GM15510 (cell line): ENCODE data around the gene HOXC6.

ENCODE experiments used
- POLR2A ChIP-seq: IDR thresholded peaks from 3 replicates; pipeline ENCODE4 v1.6.1; 2011; ENCODE audit warnings: borderline replicate concordance; ENCODE audit not compliant: insufficient read length; ENCODE audit errors: extremely low read depth

HOXC6 gene

DNA sequence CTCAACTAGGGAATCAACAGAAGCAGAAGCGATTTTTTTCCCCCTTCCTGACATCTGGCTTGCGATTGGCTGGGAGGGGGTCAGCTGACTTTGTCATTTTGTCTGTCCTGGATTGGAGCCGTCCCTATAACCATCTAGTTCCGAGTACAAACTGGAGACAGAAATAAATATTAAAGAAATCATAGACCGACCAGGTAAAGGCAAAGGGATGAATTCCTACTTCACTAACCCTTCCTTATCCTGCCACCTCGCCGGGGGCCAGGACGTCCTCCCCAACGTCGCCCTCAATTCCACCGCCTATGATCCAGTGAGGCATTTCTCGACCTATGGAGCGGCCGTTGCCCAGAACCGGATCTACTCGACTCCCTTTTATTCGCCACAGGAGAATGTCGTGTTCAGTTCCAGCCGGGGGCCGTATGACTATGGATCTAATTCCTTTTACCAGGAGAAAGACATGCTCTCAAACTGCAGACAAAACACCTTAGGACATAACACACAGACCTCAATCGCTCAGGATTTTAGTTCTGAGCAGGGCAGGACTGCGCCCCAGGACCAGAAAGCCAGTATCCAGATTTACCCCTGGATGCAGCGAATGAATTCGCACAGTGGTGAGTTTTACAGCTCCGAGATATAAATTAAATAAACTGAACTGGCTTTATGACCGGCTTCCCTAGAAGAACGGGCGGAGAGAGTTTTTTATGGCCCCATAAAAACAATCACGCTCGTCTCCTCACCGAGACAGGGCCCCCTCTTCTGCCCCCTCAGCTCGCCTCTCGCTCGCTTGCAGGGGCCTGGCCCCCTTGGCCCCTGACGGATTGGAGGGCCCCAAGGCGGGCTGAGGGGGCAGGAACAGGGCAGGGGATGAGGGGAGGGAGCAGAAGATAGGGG is at the start of gene HOXC6:
TSS of gene HOXC6 (plus strand) at position 127 of the 888 bp plus-strand sequence. CDS start at position 209, 82 bp downstream.
- no peak for TF ChIP-seq POLR2A

DNA sequence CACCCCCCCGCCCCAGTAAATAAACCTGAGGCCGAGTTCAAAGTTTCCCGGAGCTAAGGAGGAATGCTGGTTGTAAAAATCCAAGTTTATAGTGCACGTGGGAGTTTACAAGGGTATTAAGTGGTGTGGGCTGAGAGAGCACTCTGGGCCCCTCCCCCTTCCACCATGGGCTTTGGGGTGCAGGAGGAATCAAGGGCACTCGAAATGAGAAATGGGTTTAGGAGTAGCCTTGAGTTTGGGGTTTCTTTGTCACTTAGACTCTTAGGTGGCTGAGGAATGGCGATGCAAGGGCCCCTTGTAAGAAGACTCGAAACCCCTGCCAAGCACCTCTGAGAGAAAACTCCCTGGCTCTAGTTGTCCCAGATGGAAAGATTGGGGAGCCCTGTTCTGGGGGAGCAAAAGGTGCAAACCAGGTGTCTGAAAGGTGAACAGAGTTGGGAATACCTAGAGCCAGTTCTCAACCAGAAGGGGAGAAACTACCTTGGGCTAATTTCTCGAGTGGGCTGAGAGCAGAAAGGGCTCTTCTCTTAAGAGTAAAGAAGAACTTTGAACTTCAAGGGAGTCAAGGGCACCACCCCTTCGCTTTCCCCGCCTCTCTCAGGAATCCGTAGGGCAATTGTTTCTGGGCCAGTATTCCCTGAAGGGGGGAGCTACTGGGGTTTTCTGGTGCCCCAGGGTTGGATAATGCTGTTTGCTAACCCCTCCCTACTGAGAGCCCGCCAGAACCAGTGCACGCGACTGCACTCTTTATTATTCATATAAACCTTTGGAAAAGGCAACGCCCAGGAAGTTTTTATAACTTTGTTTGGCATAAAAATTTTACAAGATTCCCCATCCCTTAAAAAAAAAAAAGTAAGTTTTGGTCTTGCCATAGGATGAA is 49.5 kb upstream of the HOXC6 start:
- TF ChIP-seq POLR2A, result no peak

DNA sequence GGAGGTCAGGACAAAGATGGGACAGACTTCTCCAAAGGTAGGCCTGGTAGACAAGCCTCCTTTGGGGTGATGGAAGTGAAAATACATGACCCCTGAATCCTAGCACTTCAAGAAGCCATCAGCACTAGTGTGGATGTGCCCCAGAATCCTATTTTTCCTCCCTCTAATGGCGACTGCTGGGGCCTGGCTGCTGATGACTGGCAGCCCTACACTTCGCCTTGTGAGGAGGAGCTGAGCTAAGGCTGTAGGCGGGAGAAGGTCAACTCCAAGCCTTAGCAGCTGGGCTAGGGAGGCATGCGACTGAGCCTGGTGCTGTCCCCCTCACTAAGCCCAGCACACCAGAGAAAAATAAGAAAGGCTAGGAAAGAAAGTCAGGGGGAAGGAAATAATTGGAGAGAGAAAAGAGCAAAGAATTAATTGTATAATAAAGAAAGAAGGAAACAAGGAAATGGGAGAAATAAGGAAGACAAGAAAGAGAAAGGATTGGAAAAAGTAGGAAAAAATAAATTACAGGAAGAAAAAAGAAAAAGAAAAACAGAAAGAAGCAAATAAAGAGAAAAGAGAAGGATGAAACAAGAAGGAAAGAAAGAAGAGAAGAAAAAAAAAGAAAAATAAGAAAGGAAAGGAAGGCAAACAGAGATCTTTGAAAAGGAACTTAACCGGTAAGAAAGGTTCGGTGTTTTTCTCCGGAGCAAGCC is 48.0 kb upstream of the HOXC6 start:
- no peak for TF ChIP-seq POLR2A

DNA sequence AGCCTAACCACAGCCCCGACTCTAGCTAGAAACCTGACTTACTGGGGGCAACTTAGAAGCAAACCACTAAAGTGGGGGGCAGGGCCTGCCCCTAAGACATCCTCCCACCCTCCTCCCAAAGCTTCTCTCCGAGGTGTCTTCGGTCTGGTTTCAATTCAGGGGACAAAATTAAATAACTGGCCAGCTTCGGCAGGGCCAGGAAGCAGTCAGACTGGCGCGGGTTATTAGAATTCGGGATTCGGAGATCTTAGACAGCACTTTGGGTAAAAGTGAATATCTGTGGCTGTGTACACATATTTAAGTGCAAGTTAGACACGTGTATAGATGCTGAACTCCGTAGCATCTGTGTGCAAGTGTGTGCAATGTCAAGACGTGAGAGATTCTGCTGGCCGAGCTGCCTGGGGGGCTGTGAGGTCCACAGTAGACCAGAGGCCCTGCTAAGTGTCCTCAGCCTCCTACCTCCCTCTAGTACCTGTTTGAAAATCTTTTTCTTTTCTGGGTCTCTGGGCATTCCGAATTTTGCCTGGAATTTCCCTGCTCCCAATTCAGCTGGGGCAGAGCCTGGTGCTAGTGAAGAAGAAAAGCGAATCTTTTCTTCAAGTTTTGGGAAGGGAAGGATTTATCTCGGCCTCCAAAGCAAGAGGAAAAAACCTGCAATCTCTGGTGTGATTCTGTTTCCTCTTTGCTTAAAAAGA is 47.3 kb upstream of the HOXC6 start:
- no peak for TF ChIP-seq POLR2A

DNA sequence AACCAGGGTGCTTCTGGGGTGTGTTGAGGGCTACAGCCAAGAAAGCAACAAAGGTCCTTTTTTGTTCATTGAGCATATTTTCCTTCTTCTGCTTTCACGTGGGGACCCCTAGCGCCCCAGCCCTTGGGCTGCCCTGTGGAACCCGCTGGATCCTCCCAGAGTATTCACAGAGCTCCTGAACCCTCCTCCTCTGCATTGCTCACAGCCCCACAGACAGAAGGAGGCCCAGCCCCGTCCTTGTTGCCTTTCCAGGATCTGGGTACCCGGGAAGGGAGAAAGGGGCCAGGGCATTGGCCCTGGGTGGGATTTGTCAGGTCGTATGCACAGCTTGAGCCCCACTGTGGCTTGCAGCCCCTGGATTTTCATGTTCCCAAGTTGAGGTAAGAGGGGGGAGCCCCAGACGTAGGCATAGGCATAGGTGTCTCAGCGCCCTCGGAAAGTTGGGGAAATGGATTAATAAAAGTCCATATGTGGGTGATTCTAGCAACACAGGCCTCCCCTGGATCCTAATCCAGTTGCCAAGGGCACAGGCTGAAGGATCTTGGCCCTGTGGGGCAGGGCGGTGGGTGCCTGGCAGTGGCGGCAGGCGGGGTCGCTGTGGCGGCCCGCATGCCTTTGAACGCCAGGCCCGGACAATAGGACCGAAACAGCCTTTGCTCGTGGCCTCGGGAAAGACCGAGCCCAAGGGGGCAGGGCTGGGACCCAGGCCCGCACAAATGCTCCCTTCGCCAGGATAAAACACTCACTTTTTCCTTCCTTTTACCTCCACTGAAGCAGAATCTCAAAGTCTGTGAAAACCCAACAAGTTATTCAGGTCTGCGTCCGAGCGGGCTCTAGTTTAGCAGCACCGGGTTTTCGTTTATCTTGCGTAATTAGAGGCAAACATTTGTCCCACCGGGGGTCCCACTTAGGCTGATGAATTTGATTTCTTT is 46.3 kb upstream of the HOXC6 start:
- no peak for TF ChIP-seq POLR2A

DNA sequence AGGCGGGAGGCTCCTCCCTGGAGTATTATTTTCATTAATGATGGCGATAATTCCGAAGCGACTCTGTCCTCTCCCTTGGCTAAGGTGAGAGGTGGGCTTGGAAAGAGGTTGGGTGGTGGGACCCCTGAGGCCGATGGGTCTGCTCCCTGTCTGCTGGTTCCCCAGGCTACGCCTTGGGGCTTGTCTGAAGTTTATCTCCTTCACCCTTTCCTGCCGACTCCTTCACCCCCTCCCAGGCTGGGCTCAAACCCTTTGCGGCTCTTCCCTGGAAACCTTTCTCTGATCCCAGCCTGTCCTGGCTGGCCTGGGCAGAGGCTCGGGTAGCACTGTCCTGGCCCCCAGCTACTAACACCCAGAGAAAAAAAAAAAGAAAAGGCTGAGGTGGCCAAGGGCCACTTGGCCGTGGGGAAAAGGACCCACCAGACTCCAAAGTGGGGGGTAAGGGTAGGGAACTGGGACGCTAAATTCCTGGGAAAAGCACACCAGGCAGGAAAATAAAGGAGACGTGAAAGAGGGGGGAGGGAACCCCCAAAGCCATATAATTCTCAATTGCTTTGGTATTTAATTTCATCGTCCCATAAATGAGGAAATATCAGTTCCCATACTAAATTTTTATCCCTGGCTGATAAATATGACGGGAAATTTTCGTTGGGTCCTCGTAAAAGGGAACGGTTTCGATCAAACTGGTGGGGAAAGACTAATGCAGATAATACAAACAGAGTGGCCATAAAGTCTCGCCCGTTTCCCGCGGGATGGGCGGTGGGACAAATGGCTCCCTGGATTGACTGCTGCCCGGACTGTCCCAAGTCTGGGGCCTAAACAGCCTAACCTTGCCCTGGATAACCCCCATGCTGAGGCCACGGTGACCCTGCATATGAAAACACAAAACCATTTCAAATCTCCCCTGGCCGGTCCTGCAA is 45.3 kb upstream of the HOXC6 start:
- TF ChIP-seq POLR2A, result no peak

DNA sequence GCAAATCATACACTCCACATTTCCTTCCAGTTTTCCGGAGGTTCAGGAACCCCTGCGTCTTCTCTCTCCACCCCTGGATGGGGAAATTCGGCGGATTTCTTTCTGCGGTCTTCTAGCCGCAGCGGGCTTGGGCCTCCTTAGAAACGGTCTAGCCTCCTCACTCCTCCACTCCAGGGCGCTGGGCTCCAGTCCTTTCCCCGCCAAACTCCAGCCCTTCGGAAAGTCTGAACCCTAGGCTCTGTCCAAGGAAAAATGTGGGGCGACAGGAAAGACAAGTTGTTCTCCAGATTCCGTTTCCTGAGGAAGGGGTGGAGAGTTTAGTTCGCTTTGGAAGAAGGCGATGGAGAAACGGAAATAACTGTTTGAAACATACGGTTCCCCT is 44.7 kb upstream of the HOXC6 start:
- no peak for TF ChIP-seq POLR2A

DNA sequence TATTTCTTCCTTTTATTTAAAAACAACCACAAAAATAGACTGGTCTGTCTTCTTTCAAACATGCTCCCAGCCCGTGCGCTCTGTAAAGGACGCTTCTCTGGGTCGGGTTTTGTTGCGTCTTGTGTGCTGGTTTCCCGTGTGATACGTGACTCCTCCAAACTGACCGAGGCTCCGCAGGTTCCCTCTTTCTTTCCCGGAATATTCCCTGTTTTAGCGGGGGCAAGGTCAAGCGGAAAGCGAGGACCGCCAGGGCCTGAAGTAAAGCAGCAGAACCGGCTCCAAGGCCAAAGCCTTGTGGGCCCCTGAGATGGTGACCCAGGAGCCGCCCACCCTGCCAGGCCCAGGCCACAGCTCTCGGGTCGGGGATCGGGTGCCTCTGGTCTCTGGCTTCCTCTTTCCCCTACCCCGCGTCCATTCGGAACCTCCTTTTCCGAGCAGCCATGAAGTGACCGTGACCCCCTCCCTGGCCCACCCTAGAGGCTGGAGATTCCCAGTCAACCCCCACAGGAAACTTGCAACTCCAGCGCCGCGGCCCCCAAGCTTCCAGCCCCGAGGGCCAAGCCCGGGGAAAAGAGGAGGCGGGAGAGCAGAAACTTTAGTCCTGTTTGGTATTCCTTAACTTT is 44.2 kb upstream of the HOXC6 start:
- TF ChIP-seq POLR2A, result no peak

DNA sequence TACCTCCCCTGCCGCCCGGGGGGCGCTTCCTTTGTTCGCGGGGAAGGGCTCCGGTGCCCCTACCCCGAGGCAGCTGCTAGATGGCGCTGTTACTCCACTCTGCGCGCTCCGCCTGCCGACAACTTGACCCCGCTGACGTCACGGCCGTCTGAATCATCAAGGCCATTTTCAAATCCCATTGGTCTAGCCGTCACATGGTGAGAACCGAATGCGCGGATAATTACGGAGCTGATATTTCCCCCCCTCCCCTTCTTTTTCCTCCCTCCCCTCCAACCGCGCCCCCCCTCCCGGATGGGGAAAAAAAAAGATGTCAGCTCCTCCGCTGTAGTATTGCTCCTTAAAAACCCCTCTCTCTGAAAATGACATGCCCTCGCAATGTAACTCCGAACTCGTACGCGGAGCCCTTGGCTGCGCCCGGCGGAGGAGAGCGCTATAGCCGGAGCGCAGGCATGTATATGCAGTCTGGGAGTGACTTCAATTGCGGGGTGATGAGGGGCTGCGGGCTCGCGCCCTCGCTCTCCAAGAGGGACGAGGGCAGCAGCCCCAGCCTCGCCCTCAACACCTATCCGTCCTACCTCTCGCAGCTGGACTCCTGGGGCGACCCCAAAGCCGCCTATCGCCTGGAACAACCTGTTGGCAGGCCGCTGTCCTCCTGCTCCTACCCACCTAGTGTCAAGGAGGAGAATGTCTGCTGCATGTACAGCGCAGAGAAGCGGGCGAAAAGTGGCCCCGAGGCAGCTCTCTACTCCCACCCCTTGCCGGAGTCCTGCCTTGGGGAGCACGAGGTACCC is 43.1 kb upstream of the HOXC6 start, which contains the start of gene HOXC10:
TSS of gene HOXC10 (plus strand) at position 246 of the 791 bp plus-strand sequence. CDS start at position 360, 114 bp downstream.
- no peak for TF ChIP-seq POLR2A

DNA sequence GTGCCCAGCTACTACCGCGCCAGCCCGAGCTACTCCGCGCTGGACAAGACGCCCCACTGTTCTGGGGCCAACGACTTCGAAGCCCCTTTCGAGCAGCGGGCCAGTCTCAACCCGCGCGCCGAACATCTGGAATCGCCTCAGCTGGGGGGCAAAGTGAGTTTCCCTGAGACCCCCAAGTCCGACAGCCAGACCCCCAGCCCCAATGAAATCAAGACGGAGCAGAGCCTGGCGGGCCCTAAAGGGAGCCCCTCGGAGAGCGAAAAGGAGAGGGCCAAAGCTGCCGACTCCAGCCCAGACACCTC is 42.6 kb upstream of the HOXC6 start:
- TF ChIP-seq POLR2A, result no peak

DNA sequence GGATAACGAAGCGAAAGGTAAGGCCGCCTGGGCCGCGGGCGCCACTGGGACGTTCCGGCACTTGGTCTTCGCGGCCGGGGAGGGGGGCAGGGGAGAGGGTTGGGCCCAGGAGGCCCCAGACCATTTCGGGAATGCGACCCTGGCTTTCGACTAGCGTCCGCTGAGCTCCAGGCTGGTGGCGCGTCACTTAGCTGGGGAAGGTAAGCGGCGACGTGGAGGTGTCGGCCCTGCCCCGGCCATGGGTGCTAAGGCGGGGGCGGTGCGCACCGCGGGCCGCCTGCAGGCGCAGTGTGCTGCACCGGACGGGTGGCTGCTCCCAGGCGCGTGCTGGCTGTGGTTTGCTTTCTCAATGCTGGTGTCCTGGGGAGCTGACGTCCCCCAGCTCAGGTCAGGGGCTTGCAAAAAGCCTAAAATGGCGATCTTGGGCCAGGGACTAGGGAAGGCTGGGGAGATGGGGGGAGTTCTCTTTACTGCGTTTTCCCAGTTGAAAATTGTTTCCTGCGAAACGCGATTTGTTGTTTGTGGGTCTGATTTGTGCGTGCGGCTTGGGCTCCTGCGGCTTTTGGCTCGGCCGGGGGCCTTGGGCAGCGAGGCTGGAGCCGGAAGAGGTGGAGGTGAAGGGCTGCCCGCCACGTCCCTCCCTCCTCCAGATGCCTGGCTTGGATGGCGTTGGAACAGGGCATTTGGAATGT is 42.1 kb upstream of the HOXC6 start:
- TF ChIP-seq POLR2A, result no peak
